Neuronal stem cell (in vitro differentiated cells): Measurements from ENCODE around the gene PCYT1A. TPM values are rescaled to one million over a fixed set of nuclear protein-coding genes. Genes with fewer than 3 reads are reported as not detected.

Experiments
- DNase-seq: peaks from one replicate; pipeline ENCODE4 v3.0.0-alpha.2; 2013; ENCODE audit warnings: low spot score
- H2AFZ ChIP-seq: one replicate; pipeline ENCODE4 v1.6.1; 2013; ENCODE audit warnings: mild to moderate bottlenecking, low read length, inconsistent platforms
- H2AK5ac ChIP-seq: 2 replicates; pipeline ENCODE4 v1.6.1; 2013; ENCODE audit warnings: low read depth, mild to moderate bottlenecking, inconsistent platforms, low read length, moderate library complexity, mixed read lengths
- H2BK120ac ChIP-seq: 2 replicates; pipeline ENCODE4 v1.6.1; 2013; ENCODE audit warnings: low read depth, mild to moderate bottlenecking, inconsistent platforms, low read length, moderate library complexity, mixed read lengths
- H2BK12ac ChIP-seq: one replicate; pipeline ENCODE4 v1.6.1; 2013; ENCODE audit warnings: low read length, inconsistent platforms
- H2BK15ac ChIP-seq: 2 replicates; pipeline ENCODE4 v1.6.1; 2013; ENCODE audit warnings: mild to moderate bottlenecking, low read length, inconsistent platforms, mixed read lengths
- H2BK5ac ChIP-seq: one replicate; pipeline ENCODE4 v1.6.1; 2013; ENCODE audit warnings: inconsistent platforms, mild to moderate bottlenecking, low read length, moderate library complexity
- H3K14ac ChIP-seq: one replicate; pipeline ENCODE4 v1.6.1; 2013; ENCODE audit warnings: low read length, inconsistent platforms
- H3K18ac ChIP-seq: 2 replicates; pipeline ENCODE4 v1.6.1; 2013; ENCODE audit warnings: low read length, inconsistent platforms
- H3K23ac ChIP-seq: 2 replicates; pipeline ENCODE4 v1.6.1; 2013; ENCODE audit warnings: low read depth, mild to moderate bottlenecking, mixed read lengths, low read length, inconsistent platforms; ENCODE audit not compliant: poor library complexity
- H3K27ac ChIP-seq: replicated peaks from 3 replicates; pipeline ENCODE4 v1.5.1; 2013; ENCODE audit warnings: low read length, inconsistent platforms
- H3K27me3 ChIP-seq, 3 experiments: 2 replicates each; pipeline ENCODE4 v1.6.1; 2013; ENCODE audit warnings: low read length in 3 of 3, mild to moderate bottlenecking in 2 of 3, inconsistent platforms in 1 of 3, low read depth in 1 of 3, mixed read lengths in 1 of 3, moderate library complexity in 1 of 3; ENCODE audit not compliant: control insufficient read depth in 3 of 3, insufficient read depth in 3 of 3
- H3K36me3 ChIP-seq, 2 donors: replicated peaks in 1 of 2; 2 replicates each; pipeline ENCODE4 v1.6.1; 2013; ENCODE audit warnings: low read length in 2 of 2; ENCODE audit not compliant: control insufficient read depth in 2 of 2, insufficient read depth in 2 of 2
- H3K4ac ChIP-seq: 2 replicates; pipeline ENCODE4 v1.6.1; 2013; ENCODE audit warnings: inconsistent platforms, mild to moderate bottlenecking, low read length, moderate library complexity
- H3K4me1 ChIP-seq, 2 donors: 1 replicate in 1 of 2; 2 replicates in 1 of 2; pipeline ENCODE4 v1.6.1; 2013; ENCODE audit warnings: low read length in 2 of 2, low read depth in 1 of 2; ENCODE audit not compliant: control insufficient read depth in 2 of 2, insufficient read depth in 1 of 2
- H3K4me2 ChIP-seq: one replicate; pipeline ENCODE4 v1.6.1; 2013; ENCODE audit warnings: mild to moderate bottlenecking, low read length, inconsistent platforms; ENCODE audit not compliant: insufficient read depth, poor library complexity, severe bottlenecking
- H3K4me3 ChIP-seq, 2 donors: 2 replicates each; pipeline ENCODE4 v1.5.1; 2013; ENCODE audit warnings: low read length in 2 of 2, mild to moderate bottlenecking in 2 of 2, inconsistent platforms in 1 of 2, moderate library complexity in 1 of 2
- H3K79me1 ChIP-seq: one replicate; pipeline ENCODE4 v1.6.1; 2013; ENCODE audit warnings: low read depth, mild to moderate bottlenecking, inconsistent platforms, low read length, moderate library complexity
- H3K9ac ChIP-seq: one replicate; pipeline ENCODE4 v1.6.1; 2013; ENCODE audit warnings: mild to moderate bottlenecking, low read depth, low read length, inconsistent platforms; ENCODE audit not compliant: poor library complexity
- H3K9me3 ChIP-seq, 2 donors: replicated peaks in 1 of 2; 2 replicates each; pipeline versions ENCODE3 to v1.6.1; 2013; ENCODE audit warnings: low read length in 2 of 2, mild to moderate bottlenecking in 2 of 2, inconsistent platforms in 1 of 2, low read depth in 1 of 2, mixed read lengths in 1 of 2, moderate library complexity in 1 of 2; ENCODE audit not compliant: control insufficient read depth in 2 of 2, insufficient read depth in 1 of 2
- H4K8ac ChIP-seq: one replicate; pipeline ENCODE4 v1.6.1; 2013; ENCODE audit warnings: low read depth, mild to moderate bottlenecking, inconsistent platforms, low read length, moderate library complexity
- H4K91ac ChIP-seq: one replicate; pipeline ENCODE4 v1.6.1; 2013; ENCODE audit warnings: low read length, low read depth, mild to moderate bottlenecking, inconsistent platforms; ENCODE audit not compliant: poor library complexity
- WGBS, 2 donors: extraction: QIAGEN DNeasy Blood & Tissue Kit; methylation state at CpG; one replicate each; pipeline ENCODE4 v1.1.7; 2013; ENCODE audit warnings: missing lambda C conversion rate in 2 of 2, mixed read lengths in 1 of 2; ENCODE audit not compliant: insufficient read length in 2 of 2, insufficient replicate concordance in 1 of 2; ENCODE audit errors: extremely low coverage in 2 of 2; 5-methylcytosine and 5-hydroxymethylcytosine counted together
- polyA plus RNA-seq, 2 experiments: library from polyadenylated mRNA; stranded (reverse); fragments of 200-250 nt; gene quantifications; one replicate each; pipeline ENCODE4 v1.2.3, GENCODE V29; 2013

The PCYT1A gene
- 9.4 TPM for polyA plus RNA-seq (2013, experiment 1 of 2)
- 10.5 TPM for polyA plus RNA-seq (2013, experiment 2 of 2)

- Histone ChIP-seq H3K9me3 (no peaks in the 10 kb centered on the region), H2AFZ (peak within 1 kb of the TSS; percentile 84), H3K4ac (no peak within 1 kb of the TSS), H3K4me2 (peak within 1 kb of the TSS; percentile 80), H3K27ac (peak within 1 kb of the TSS; percentile 86), H3K27me3 (no peaks in the 10 kb centered on the region), H2BK120ac (no peak within 1 kb of the TSS), H2BK15ac (no peak within 1 kb of the TSS), H2BK5ac (no peak within 1 kb of the TSS), H3K23ac (peak within 1 kb of the TSS; percentile 95), H3K4me3 (peak within 1 kb of the TSS; percentile 68 to 97), H3K14ac (peak within 1 kb of the TSS; percentile 0), H3K4me1 (peaks cover 0 to 2% of the 10 kb centered on the region in 2 donors), H3K36me3 (peaks cover 1 to 8% of the 10 kb centered on the region in 2 donors), H2BK12ac (no peak within 1 kb of the TSS), H3K9ac (peak within 1 kb of the TSS; percentile 96), H4K91ac (peak within 1 kb of the TSS; percentile 90), H4K8ac (no peak within 1 kb of the TSS), H3K18ac (peak within 1 kb of the TSS; percentile 97), H3K79me1 (no peaks in the 10 kb centered on the region), H2AK5ac (peak within 1 kb of the TSS; percentile 30)
- WGBS, 2 donors = no CpG with 5 or more reads among the region's 55 CpGs
- peak; percentile 90 for DNase-seq
These were observed at the start of gene PCYT1A for GRCh38 chr3:196287440-196288140. PCYT1A (minus strand) TSS chr3:196287726; CDS start chr3:196270531, 17,195 bp downstream.

- no peak overlapping the region for H2BK15ac ChIP-seq
- no peak overlapping the region for H2BK120ac ChIP-seq
- H2BK5ac ChIP-seq = no peak overlapping the region
- no peaks in the 10 kb centered on the region for H3K27me3 ChIP-seq
- H3K79me1 ChIP-seq = no peaks in the 10 kb centered on the region
- H2BK12ac ChIP-seq = no peak overlapping the region
- H3K23ac ChIP-seq = no peak overlapping the region
- no peak overlapping the region for H4K91ac ChIP-seq
- no peak overlapping the region for H3K27ac ChIP-seq
- no peak overlapping the region for H3K14ac ChIP-seq
- WGBS, 2 donors = no CpG with 5 or more reads among the region's 17 CpGs
- no peak for DNase-seq
- H3K4me1 ChIP-seq = no peaks in the 10 kb centered on the region
- H4K8ac ChIP-seq = no peak overlapping the region
- peaks cover 4 to 7% of the 10 kb centered on the region in 2 donors for H3K9me3 ChIP-seq
- H3K18ac ChIP-seq = no peak overlapping the region
- H2AFZ ChIP-seq = no peak overlapping the region
- H3K36me3 ChIP-seq = no peaks in the 10 kb centered on the region
- H3K9ac ChIP-seq = no peak overlapping the region
- no peak overlapping the region for H3K4ac ChIP-seq
- H2AK5ac ChIP-seq = no peak overlapping the region
- H3K4me3 ChIP-seq = no peak overlapping the region
- H3K4me2 ChIP-seq = no peak overlapping the region
These were observed 49.0 kb upstream of the PCYT1A start for GRCh38 chr3:196336319-196337145.

GRCh38 chr3:196335503-196335948 is 48.0 kb upstream of the PCYT1A start:
- no CpG with 5 or more reads among the region's 12 CpGs for WGBS, 2 donors
- peaks cover 4 to 7% of the 10 kb centered on the region in 2 donors for H3K9me3 ChIP-seq

GRCh38 chr3:196334982-196335381 is 47.5 kb upstream of the PCYT1A start:
- no peaks in the 10 kb centered on the region for H3K27me3 ChIP-seq
- H3K4me3 ChIP-seq = no peak overlapping the region
- WGBS, 2 donors = no CpG with 5 or more reads among the region's 1 CpG

More at GRCh38 chr3:196335503-196335948, 48.0 kb upstream of the PCYT1A start:
- H3K4ac ChIP-seq = no peak overlapping the region
- no peak overlapping the region for H4K91ac ChIP-seq
- no peak overlapping the region for H2BK5ac ChIP-seq
- H4K8ac ChIP-seq = no peak overlapping the region
- DNase-seq = no peak
- H3K14ac ChIP-seq = peak overlapping the region; percentile 82
- no peak overlapping the region for H2BK15ac ChIP-seq
- no peak overlapping the region for H3K27ac ChIP-seq
- no peak overlapping the region for H2BK12ac ChIP-seq
- H3K4me1 ChIP-seq = no peaks in the 10 kb centered on the region
- peak overlapping the region; percentile 65 for H3K23ac ChIP-seq
- no peaks in the 10 kb centered on the region for H3K27me3 ChIP-seq
- peak overlapping the region; percentile 75 for H2AFZ ChIP-seq
- H3K4me2 ChIP-seq = no peak overlapping the region
- no peaks in the 10 kb centered on the region for H3K79me1 ChIP-seq
- H3K36me3 ChIP-seq = no peaks in the 10 kb centered on the region
- no peak overlapping the region for H2AK5ac ChIP-seq
- H3K18ac ChIP-seq = peak overlapping the region; percentile 71
- H2BK120ac ChIP-seq = no peak overlapping the region
- H3K9ac ChIP-seq = peak overlapping the region; percentile 70
- no peak overlapping the region for H3K4me3 ChIP-seq

More at GRCh38 chr3:196334982-196335381, 47.5 kb upstream of the PCYT1A start:
- no peak overlapping the region for H3K27ac ChIP-seq
- H3K79me1 ChIP-seq = no peaks in the 10 kb centered on the region
- no peak overlapping the region for H2AFZ ChIP-seq
- no peak overlapping the region for H2AK5ac ChIP-seq
- H3K9ac ChIP-seq = no peak overlapping the region
- H4K91ac ChIP-seq = no peak overlapping the region
- H3K18ac ChIP-seq = no peak overlapping the region
- no peak overlapping the region for H3K23ac ChIP-seq
- no peak overlapping the region for H4K8ac ChIP-seq
- no peak overlapping the region for H2BK5ac ChIP-seq
- no peak overlapping the region for H2BK15ac ChIP-seq
- H3K4me2 ChIP-seq = no peak overlapping the region
- H2BK120ac ChIP-seq = no peak overlapping the region
- peaks cover 4 to 7% of the 10 kb centered on the region in 2 donors for H3K9me3 ChIP-seq
- no peak overlapping the region for H3K14ac ChIP-seq
- H3K4ac ChIP-seq = no peak overlapping the region
- no peaks in the 10 kb centered on the region for H3K36me3 ChIP-seq
- no peak for DNase-seq
- no peak overlapping the region for H2BK12ac ChIP-seq
- no peaks in the 10 kb centered on the region for H3K4me1 ChIP-seq
